ENCODE data around the gene ADAP1.
"Not testable (repeated sequence)": the region's sequence is repeated elsewhere in the genome, so short reads cannot be mapped to it uniquely, and the experiment has no call there.

ADAP1 gene

GRCh38 chr7:959271-959670, 4.8 kb upstream of the ADAP1 start:
- DNase-seq (ENCODE audit: low read depth) = no peak

DNA sequence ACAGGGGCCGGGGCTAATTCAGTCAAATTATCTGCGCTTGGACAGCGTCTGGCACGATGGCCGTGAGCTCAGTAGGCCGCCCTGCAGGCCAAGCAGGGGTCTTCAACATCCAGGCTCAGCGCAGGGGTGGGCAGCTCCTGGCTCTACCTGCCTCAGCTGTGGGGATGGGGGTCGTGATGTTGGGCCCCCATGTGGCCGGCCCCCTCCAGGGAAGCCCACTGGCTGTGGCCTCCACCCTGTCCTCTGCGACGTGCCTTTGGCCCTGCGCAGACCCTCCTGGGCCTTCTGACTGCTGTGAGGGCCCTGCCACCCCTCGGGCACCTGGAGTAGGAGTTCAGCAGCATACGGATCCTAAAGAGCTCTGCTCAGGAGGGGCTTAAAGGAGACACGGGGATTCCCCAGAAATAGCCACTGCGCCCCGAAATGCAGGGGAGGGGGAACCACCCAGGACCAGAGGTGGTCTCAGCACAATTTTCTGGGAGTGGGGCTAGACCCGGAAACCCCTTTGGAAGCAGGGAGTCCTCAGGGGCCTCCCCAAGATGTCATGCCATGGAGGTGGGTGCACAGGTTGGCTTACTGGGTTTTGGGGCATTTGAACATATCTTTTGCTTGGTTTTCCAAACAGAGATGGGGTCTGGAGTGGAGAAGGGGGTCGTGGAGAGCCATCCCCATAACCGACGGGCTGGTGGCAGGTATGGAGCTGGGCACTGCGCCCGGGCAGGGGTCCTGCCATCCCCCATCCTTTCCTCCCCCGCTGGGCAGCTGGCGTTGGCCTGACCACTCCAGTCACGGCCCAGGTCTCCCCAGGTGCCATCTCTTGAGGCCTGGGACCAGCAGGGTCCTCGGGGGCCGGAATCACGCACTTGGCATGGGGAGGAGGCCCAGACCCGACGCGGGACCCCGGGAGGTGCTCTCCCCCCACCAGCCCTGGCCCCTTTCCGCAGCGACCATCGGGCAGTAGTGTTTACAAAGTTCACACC, 4.0 kb upstream of the ADAP1 start:
- DNase-seq (ENCODE audit: low read depth) = no peak

- no peak for DNase-seq (ENCODE audit: low read depth)
Observed at GRCh38 chr7:957418-958220, 3.1 kb upstream of the ADAP1 start.

GRCh38 chr7:956031-956430, 1.6 kb upstream of the ADAP1 start:
- no peak for DNase-seq (ENCODE audit: low read depth)

GRCh38 chr7:953547-954327, 743 bp downstream of the ADAP1 start:
- DNase-seq (ENCODE audit: low read depth) = no peak

DNA sequence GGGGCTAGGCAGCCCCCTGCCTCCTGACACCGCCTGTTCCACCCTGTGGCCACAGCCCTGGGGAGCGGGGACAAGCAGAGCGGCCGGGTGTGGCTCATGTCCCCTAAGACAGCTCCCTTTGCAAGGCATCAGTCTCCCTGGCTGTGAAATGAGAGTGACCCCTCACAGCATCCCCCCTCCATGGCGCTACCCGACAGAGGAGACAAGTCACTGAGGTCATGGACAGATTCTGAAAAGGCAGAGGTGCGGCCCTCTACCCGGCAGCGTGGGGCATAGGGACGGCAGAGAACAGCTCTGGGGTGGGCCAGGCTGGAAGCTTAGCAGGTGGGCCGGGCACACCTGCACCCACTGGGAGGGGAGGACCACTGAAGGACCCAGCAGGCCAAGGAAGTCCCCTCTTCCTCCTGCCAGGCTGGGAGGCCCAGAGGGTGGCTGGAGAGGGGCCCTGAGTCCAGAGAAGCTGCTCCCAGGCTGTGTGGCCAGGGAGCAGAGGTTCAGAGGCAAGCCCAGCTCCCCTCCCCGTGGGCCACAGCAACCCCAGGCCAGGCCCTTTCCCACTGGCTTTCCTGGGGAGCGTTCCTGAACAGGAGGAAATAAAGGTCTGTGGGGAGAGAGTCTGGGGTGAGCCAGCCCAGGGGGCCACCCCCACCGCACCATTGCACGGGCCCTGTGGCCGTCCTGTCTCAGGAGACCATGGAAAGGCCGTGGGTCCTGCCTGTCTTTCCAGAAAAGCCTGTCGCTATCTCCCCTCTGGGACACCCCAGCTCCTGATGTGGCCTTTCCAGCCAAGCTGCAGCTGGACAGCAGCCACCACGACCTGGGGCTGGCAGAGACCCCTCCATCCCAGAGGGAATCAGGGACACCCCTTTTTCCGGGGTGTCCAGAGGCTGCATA, 1.7 kb downstream of the ADAP1 start:
- DNase-seq (ENCODE audit: low read depth) = no peak

DNA sequence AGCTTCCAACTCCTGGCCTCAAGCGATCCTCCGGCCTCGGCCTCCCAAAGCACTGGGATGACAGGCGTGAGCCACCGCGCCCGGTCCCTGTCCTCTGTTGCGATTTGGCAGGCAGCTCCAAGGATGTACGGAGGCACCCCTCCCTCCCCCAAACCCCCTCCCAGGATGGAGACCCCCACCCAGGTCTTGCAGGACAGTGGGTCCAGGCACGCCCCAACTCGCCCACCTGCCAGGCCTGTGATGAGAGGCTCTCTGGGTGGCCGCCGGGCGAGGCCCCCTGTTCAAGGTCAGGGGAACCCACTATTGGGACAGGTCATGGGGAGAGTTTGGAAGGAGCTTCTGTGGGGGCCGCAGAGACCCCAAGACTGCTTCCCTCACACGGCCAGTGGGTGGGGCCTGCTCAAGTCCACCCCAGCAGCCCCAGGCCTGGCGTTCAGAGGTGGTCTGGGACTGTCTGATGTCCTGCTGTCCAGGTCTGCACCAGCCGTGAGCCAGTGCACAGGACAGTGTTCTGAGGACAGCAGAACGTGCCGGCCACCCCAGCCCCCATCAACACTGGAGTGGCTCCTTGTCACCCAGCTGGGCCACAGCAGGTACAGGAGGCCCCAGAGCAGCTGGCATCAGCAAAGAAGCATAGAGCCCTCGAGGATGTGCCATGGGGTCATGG, 2.5 kb downstream of the ADAP1 start:
- no peak for DNase-seq (ENCODE audit: low read depth)

- no peak for DNase-seq (ENCODE audit: low read depth)
Observed at GRCh38 chr7:949021-949934, 5.2 kb downstream of the ADAP1 start.

- DNase-seq (ENCODE audit: low read depth) = no peak
Observed at GRCh38 chr7:947391-948210, 6.9 kb downstream of the ADAP1 start.

GRCh38 chr7:946256-946996, 8.1 kb downstream of the ADAP1 start:
- no peak for DNase-seq (ENCODE audit: low read depth)

GRCh38 chr7:945556-946255, 8.8 kb downstream of the ADAP1 start:
- no peak for DNase-seq (ENCODE audit: low read depth)

GRCh38 chr7:945147-945555, 9.3 kb downstream of the ADAP1 start:
- no peak for DNase-seq (ENCODE audit: low read depth)

DNA sequence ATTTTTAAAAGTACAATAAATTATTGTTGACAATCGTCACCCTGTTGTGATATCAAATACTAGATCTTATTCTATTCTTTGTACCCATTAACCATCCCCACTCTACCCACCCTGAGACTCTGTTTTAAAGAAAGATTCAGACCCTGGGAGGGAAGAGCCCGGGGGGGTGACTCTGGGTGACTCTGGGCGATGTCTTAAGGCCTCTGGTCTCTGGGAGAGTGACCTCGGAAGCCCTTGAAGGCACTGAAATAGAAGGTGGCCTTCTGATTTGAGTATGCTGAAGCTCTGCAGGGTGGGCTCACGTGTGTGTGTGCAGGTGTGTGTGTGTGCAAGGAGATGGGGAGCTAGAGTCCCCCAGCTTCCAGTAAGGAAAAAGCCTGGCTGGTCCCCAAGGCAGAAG, 9.7 kb downstream of the ADAP1 start:
- DNase-seq (ENCODE audit: low read depth) = no peak

GRCh38 chr7:943793-944192, 10.7 kb downstream of the ADAP1 start:
- DNase-seq (ENCODE audit: low read depth) = not testable (repeated sequence)

- DNase-seq (ENCODE audit: low read depth) = no peak
Observed at GRCh38 chr7:940599-941408, 13.7 kb downstream of the ADAP1 start.

DNA sequence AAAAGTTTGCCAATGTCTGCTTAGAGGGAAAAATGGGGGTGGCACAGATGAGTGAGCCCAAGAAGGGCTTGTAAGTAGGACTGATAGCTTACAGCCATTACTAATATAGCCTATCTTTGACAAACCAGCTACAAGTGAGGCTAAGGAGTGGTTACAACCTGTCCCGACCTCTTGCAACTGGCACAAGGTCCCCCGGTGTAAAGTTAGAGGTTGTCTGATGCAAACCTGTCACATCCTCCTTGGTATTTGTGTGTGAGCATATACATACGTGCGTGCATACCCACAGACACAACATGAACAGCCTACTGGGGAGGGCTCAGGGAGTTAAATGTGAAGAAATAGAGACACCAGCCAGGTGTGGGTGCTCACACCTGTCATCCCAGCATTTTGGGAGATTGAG, 14.6 kb downstream of the ADAP1 start:
- no peak for DNase-seq (ENCODE audit: low read depth)

Data from stimulated activated CD8-positive, alpha-beta memory T cell treated with anti-CD3 and anti-CD28 coated beads, Interleukin-7, amount 100 ng/mL, for 24 hours (primary cell).